Parathyroid adenoma (tissue), 2 donors: Measurements from ENCODE around the gene FEN1.

ENCODE experiments used
- H2AFZ ChIP-seq: fragments of 300-600 bp; sonication (generic); one replicate; pipeline ENCODE4 v1.7.0; 2017; ENCODE audit warnings: antibody characterized with exemption, mild to moderate bottlenecking
- H3K27ac ChIP-seq: fragments of 300-600 bp; sonication (generic); one replicate; pipeline ENCODE4 v1.7.0; 2017
- H3K27me3 ChIP-seq: fragments of 300-600 bp; sonication (generic); one replicate; pipeline ENCODE4 v1.7.0; 2017; ENCODE audit warnings: low read length; ENCODE audit not compliant: control insufficient read depth, insufficient read depth
- H3K36me3 ChIP-seq: fragments of 300-600 bp; sonication (generic); one replicate; pipeline ENCODE4 v1.7.0; 2017; ENCODE audit warnings: low read length; ENCODE audit not compliant: control insufficient read depth, insufficient read depth
- H3K4me1 ChIP-seq: fragments of 300-600 bp; sonication (generic); one replicate; pipeline ENCODE4 v1.7.0; 2017; ENCODE audit warnings: control low read depth
- H3K4me2 ChIP-seq: fragments of 300-600 bp; sonication (generic); one replicate; pipeline ENCODE4 v1.7.0; 2017; ENCODE audit warnings: low read length
- H3K4me3 ChIP-seq: fragments of 300-600 bp; sonication (generic); one replicate; pipeline ENCODE4 v1.7.0; 2017; ENCODE audit warnings: low read depth, low read length
- H3K79me2 ChIP-seq: fragments of 300-600 bp; sonication (generic); one replicate; pipeline ENCODE4 v1.7.0; 2017; ENCODE audit warnings: control low read depth
- H3K9ac ChIP-seq: fragments of 300-600 bp; sonication (generic); one replicate; pipeline ENCODE4 v1.7.0; 2017; ENCODE audit warnings: mild to moderate bottlenecking
- H3K9me3 ChIP-seq: fragments of 300-600 bp; sonication (generic); one replicate; pipeline ENCODE4 v1.7.0; 2017; ENCODE audit warnings: low read length; ENCODE audit not compliant: control insufficient read depth
- TF ChIP-seq, protein P1 (sequence below): fragments of 300-600 bp; sonication (generic); IDR thresholded peaks from one replicate; pipeline ENCODE4 v1.7.0; 2017; ENCODE audit warnings: antibody characterized with exemption, mild to moderate bottlenecking
- donor health status: primary hyperparathyroidism.

The FEN1 gene

DNA sequence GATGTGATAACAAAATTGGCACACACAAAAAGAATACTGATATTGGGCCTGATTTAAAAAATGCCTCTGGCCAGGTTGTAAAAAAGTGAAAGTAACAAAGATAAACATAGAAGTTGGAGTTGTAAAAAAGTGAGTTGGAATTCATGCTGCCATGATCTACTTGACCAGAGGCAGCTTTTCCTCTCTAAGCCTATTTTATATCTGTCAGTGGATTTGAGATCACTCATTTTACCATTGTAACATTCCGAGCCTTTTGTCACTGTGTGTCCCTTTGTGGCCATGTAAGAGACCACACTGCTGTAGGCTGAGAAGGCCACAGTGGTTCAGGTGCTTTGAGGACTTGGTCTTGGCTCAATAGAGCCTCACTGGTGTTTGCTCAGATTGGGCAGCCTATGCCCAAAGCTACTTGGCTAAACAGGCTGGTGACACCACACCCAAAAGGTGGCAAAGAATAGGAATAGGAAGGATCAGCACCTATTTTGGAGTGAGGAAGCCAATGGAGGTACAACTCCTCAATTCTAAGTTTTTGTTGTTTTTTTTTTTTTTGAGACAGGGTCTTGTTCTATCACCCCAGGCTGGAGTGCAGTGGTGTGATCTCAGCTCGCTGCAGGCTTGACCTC is 7.1 kb downstream of the FEN1 start:
- TF ChIP-seq, protein P1, sequence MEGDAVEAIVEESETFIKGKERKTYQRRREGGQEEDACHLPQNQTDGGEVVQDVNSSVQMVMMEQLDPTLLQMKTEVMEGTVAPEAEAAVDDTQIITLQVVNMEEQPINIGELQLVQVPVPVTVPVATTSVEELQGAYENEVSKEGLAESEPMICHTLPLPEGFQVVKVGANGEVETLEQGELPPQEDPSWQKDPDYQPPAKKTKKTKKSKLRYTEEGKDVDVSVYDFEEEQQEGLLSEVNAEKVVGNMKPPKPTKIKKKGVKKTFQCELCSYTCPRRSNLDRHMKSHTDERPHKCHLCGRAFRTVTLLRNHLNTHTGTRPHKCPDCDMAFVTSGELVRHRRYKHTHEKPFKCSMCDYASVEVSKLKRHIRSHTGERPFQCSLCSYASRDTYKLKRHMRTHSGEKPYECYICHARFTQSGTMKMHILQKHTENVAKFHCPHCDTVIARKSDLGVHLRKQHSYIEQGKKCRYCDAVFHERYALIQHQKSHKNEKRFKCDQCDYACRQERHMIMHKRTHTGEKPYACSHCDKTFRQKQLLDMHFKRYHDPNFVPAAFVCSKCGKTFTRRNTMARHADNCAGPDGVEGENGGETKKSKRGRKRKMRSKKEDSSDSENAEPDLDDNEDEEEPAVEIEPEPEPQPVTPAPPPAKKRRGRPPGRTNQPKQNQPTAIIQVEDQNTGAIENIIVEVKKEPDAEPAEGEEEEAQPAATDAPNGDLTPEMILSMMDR = no peak
- no peaks in the 10 kb centered on the region for H3K27me3 ChIP-seq
- no peak overlapping the region for H2AFZ ChIP-seq
- H3K27ac ChIP-seq = no peak overlapping the region
- no peaks in the 10 kb centered on the region for H3K36me3 ChIP-seq
- no peak overlapping the region for H3K4me2 ChIP-seq
- no peak overlapping the region for H3K9ac ChIP-seq
- H3K4me3 ChIP-seq = no peak overlapping the region
- peaks cover 2% of the 10 kb centered on the region for H3K4me1 ChIP-seq
- H3K79me2 ChIP-seq = no peaks in the 10 kb centered on the region
- H3K9me3 ChIP-seq = no peaks in the 10 kb centered on the region

DNA sequence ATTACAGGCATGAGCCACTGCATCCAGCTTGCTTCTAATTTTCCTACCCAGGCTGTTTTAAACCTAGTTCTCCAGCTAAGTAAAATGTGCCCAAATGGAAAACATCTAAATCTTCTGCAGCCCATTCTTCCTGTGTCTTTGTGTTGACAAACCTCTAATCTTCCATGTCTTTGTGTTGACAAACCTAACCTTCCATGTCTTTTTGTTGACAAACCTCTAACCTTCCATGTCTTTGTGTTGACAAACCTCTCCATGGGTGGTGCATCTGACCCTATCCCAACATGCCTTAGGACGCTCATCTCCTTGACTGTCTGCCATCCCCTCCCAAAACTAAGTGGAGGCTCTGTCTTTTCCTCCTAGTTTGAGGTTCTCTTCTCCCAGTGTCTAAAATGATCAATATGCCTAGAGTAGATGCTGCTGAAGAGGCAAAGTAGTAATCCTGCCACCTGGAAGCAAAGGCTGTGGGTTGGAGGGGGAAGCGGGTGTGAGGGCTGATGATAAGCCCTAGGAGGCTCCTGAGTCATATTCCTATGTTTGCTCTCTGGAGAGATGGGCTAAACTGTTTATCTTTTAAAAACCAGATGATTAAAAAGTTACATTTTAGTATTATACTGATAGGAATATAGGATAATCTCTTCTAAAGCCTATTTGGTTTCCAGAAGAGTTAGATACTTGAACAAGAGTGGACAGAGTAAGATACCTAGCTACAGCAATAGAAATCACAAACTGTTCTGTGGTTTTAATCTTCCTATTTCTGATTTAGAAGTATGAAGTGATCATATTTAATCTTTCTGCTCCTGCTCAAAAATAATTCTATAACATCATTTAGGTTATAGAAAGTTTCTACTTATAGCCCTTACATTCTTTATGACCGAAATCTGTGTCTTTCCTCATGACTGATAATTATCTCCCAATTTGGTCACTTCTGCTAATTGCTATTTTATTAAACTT is 7.9 kb downstream of the FEN1 start:
- Histone ChIP-seq H3K9ac (no peak overlapping the region), H3K27ac (no peak overlapping the region), H3K4me2 (no peak overlapping the region), H3K27me3 (no peaks in the 10 kb centered on the region), H2AFZ (no peak overlapping the region), H3K4me1 (peaks cover 2% of the 10 kb centered on the region), H3K36me3 (no peaks in the 10 kb centered on the region), H3K9me3 (no peaks in the 10 kb centered on the region), H3K79me2 (no peaks in the 10 kb centered on the region), H3K4me3 (no peak overlapping the region)
- TF ChIP-seq, protein P1 = no peak

DNA sequence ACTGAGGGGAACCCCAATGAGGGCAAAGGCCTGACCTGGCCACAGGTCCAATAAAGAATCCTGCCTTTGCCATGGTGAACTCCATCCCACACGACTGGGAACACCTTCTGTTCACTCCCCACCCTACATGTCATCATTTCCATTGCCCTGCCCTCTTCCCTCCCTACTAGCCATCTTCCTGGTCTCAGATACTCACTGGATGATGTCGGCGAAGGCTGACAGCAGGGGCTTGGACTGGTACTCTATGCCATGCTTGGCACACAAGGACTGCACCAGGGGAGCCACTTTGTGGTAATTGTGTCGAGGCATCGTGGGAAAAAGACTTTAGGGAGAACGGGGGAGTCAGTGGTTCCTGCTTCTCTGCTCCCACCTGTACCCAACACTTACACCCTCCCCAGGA is 9.9 kb downstream of the FEN1 start:
- Histone ChIP-seq H3K4me2 (no peak overlapping the region), H3K4me1 (peaks cover 2% of the 10 kb centered on the region), H3K9me3 (no peaks in the 10 kb centered on the region), H2AFZ (no peak overlapping the region), H3K4me3 (no peak overlapping the region), H3K27me3 (no peaks in the 10 kb centered on the region), H3K36me3 (no peaks in the 10 kb centered on the region), H3K27ac (no peak overlapping the region), H3K79me2 (no peaks in the 10 kb centered on the region), H3K9ac (no peak overlapping the region)
- TF ChIP-seq, protein P1 = no peak

DNA sequence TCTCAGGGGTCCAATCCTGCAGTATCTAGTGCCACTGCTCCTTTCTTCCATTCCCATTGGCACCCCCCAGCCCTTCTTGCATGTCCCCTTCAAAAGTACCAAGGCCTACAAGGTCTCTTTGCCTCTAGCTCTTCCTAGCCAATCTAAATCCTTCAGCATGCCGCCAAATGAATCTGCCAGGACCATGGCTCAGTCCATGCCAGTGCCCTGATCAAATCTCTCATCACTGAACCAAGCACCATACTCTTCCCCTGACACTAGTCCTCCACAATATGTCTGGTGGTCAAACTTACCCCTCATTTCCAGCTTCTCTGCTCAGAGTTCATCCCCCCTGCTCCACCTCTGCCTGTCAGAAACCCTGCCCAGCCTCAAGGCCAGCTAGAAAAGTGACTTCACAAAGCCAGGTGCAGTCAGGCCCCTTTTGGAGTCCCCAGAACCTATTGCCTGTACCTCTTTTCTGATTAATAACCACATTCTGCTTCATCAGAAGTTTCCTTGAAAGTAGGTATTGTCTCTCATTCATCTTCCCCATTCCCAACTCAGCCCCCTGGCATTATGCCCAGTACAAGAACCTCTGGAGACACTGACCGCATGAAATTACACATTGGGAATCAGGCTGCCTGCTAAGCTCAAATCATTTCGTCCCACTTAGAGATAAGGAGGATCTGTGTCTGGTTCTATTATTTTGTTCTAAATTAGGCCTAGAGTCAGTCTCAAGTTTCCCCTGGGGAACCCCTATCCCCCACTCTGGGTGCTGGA is 11.4 kb downstream of the FEN1 start:
- Histone ChIP-seq H3K36me3 (no peaks in the 10 kb centered on the region), H3K4me2 (no peak overlapping the region), H2AFZ (no peak overlapping the region), H3K27ac (no peak overlapping the region), H3K27me3 (no peaks in the 10 kb centered on the region), H3K9ac (no peak overlapping the region), H3K4me3 (no peak overlapping the region), H3K4me1 (no peaks in the 10 kb centered on the region), H3K79me2 (no peaks in the 10 kb centered on the region), H3K9me3 (no peaks in the 10 kb centered on the region)
- TF ChIP-seq, protein P1 = no peak
